ENCODE results near the gene ATP6V0B. TPM values are rescaled to one million over a fixed set of nuclear protein-coding genes. Genes with fewer than 3 reads are reported as not detected.

The ATP6V0B gene
- total and polyA plus RNA-seq, 9 of the 15 experiments (the other 6 are each of a cell fraction or from before 2014, with no cell fraction given) = 137 to 328 (median 220) TPM

GRCh38 chr1:43977376-43978263, 2.9 kb downstream of the ATP6V0B start (continued):
- TF ChIP-seq MYC (IDR thresholded peaks at IDR 0.05; ENCODE audit: low read depth, low read length) (no peak), MYC (CRISPR knock-in tag; IDR thresholded peaks at IDR 0.05; ENCODE audit: borderline replicate concordance, low read depth) (no peak), ZNF347 (CRISPR knock-in tag; IDR thresholded peaks at IDR 0.05; ENCODE audit: low read depth) (no peak), HDAC8 (tag; IDR thresholded peaks at IDR 0.05) (no peak), CBFA2T3 (IDR thresholded peaks at IDR 0.05) (peak; percentile 28; the same call in 1 of the 2 replicates), PTBP1 (IDR thresholded peaks at IDR 0.05; ENCODE audit: low read depth, low read length) (no peak)

DNA sequence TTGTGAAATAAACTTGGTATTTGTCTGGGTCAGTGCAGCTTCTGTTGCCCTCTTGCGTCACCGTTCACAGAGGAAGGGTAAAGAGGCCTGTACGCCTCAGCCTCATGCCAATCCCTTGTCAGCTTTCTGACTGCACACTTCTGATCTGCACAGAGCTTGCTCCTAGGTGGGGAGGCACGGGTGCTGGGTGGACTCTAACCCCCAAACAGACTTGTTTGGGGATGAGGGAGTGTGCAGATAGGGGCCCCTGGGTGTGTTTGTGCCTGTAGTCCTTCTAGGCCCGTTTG, 3.4 kb downstream of the ATP6V0B start:
- intact Hi-C loops (cut with micrococcal nuclease) = no loop called here
- Histone ChIP-seq H3K9me3 (replicated peaks; ENCODE audit: control insufficient read depth, insufficient read depth, low read depth, low read length) (no peaks in the 10 kb centered on the region), H4K20me1 (replicated peaks; ENCODE audit: control insufficient read depth, insufficient read depth, low read length) (peaks cover 33% of the 10 kb centered on the region), H3K9ac (ENCODE audit: insufficient read depth in 1 of 2, low read depth in 2 of 2, low read length in 2 of 2) (peak overlapping the region; percentile 62 to 97; a peak in 3 of 4 replicates), H3K4me1 (replicated peaks in 1 of 2; ENCODE audit: control insufficient read depth in 2 of 2, insufficient read depth in 2 of 2, low read length in 2 of 2) (peaks cover 52 to 86% of the 10 kb centered on the region in 2 experiments), H3K9me1 (ENCODE audit: control insufficient read depth, insufficient read depth, low read length) (peaks cover 21% of the 10 kb centered on the region), H3K79me2 (ENCODE audit: control insufficient read depth, insufficient read depth, low read length) (peaks cover 81% of the 10 kb centered on the region), H3K27ac (ENCODE audit: extremely low read depth, low read depth, low read length) (peak overlapping the region; percentile 54; the same call in 1 of the 3 replicates), H3K4me3 (peak overlapping the region; percentile 58), H3K27me3 (ENCODE audit: control insufficient read depth in 2 of 2, insufficient read depth in 2 of 2, low read length in 2 of 2) (no peaks in the 10 kb centered on the region), H3K36me3 (ENCODE audit: control insufficient read depth, insufficient read depth, low read length) (peaks cover 65% of the 10 kb centered on the region), H3K4me2 (ENCODE audit: insufficient read depth, low read length) (peak overlapping the region; percentile 79), H2AFZ (ENCODE audit: low read depth, low read length) (no peak overlapping the region)
- BruUV-seq (replicated peaks) = no TSS peak
- 64% methylated on average over 5 of the region's 5 CpGs for whole genome bisulfite sequencing (ENCODE audit: insufficient coverage, low coverage, missing lambda C conversion rate)
- FAIRE-seq = no peak
- no peak for DNase-seq (ENCODE audit: extremely low read depth in 1 of 4, low spot score in 3 of 4)
- ChIA-PET CTCF (ENCODE audit: low intra/inter-chr PET ratio) (no interaction called here), POLR2A (interaction anchor here (0.6 to 1.8 kb wide), 9 partner anchors 11 to 654 kb away, joined by 3 to 10 read pairs (median 3); partner anchors contain the start of gene CCDC24)
- in situ Hi-C loops (cut with MboI) = no loop called here
- no peak for ATAC-seq
- TF ChIP-seq SMARCE1 (IDR thresholded peaks at IDR 0.05) (no peak), ATF3 (IDR thresholded peaks at IDR 0.05) (peak; percentile 50), ATF3 (CRISPR knock-in tag; conservative IDR thresholded peaks at IDR 0.05) (no peak), WHSC1 (IDR thresholded peaks at IDR 0.05; ENCODE audit: low read length) (no peak), ZNF41 (CRISPR knock-in tag; conservative IDR thresholded peaks at IDR 0.05) (no peak), NFE2L1 (tag; IDR thresholded peaks at IDR 0.05; ENCODE audit: borderline replicate concordance, low read depth) (no peak), U2AF2 (optimal IDR thresholded peaks at IDR 0.05; ENCODE audit: low read depth, low read length) (no peak), SRSF3 (IDR thresholded peaks at IDR 0.05; ENCODE audit: insufficient read depth, low read length) (no peak), CEBPG (CRISPR knock-in tag; IDR thresholded peaks at IDR 0.05) (peak; percentile 60; the same call in 1 of the 2 replicates), CEBPG (tag; conservative IDR thresholded peaks at IDR 0.05 in 1 of 2, IDR thresholded peaks at IDR 0.05 in 1 of 2) (no peak), GABPB2 (CRISPR knock-in tag; conservative IDR thresholded peaks at IDR 0.05) (0 out of 2 replicates have a peak, but pooled peaks have one; percentile 47), CEBPB (tag; IDR thresholded peaks at IDR 0.05) (peak; percentile 80), NEUROD1 (IDR thresholded peaks at IDR 0.05; ENCODE audit: borderline replicate concordance, low read depth, low read length, partially characterized antibody) (no peak), CBX3 (IDR thresholded peaks at IDR 0.05; ENCODE audit: borderline replicate concordance in 1 of 2, low read length in 2 of 2) (no peak)
- TF ChIP-seq, protein P1, sequence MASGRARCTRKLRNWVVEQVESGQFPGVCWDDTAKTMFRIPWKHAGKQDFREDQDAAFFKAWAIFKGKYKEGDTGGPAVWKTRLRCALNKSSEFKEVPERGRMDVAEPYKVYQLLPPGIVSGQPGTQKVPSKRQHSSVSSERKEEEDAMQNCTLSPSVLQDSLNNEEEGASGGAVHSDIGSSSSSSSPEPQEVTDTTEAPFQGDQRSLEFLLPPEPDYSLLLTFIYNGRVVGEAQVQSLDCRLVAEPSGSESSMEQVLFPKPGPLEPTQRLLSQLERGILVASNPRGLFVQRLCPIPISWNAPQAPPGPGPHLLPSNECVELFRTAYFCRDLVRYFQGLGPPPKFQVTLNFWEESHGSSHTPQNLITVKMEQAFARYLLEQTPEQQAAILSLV (tag; IDR thresholded peaks at IDR 0.05) = no peak

All from K562 (cell line).